Body of pancreas (tissue), 4 donors: ENCODE data around the gene DCAKD.

Source experiments
- CTCF ChIP-seq, 7 experiments: fragments of 450-650 bp in 4 of 7; fragments of 200-600 bp in 3 of 7; sonication (generic) in 3 of 7; IDR thresholded peaks; one replicate each; pipeline ENCODE4 v1.5.1; 2016 to 2019; ENCODE audit warnings: antibody characterized with exemption in 7 of 7
- POLR2A ChIP-seq, 3 donors: fragments of 450-650 bp; IDR thresholded peaks; one replicate each; pipeline ENCODE4 v1.6.1; 2016; ENCODE audit warnings: antibody characterized with exemption in 3 of 3, mild to moderate bottlenecking in 2 of 3

- TF ChIP-seq POLR2A (IDR thresholded peaks at IDR 0.05), result no peak
- no peak for TF ChIP-seq CTCF (IDR thresholded peaks at IDR 0.05)
These were observed 47.6 kb downstream of the DCAKD start for GRCh38 chr17:45003877-45004276.
